T-helper 1 cell treated with Interleukin-12 subunit alpha and Interleukin-12 subunit beta and Interleukin-4 antibody, amounts not matched to agents 30 μg/mL and 1 μg/mL, for 36 hours (primary cell): ENCODE results near the gene PRKN.
"Not testable (repeated sequence)": the region's sequence is repeated elsewhere in the genome, so short reads cannot be mapped to it uniquely, and the experiment has no call there.

Experiments used
- H3K27ac Mint-ChIP-seq: one replicate; pipeline ENCODE4 v1.8.0; 2021; ENCODE audit warnings: mild to moderate bottlenecking, mixed read lengths
- H3K27me3 Mint-ChIP-seq: one replicate; pipeline ENCODE4 v1.8.0; 2021; ENCODE audit warnings: low read depth, mixed read lengths
- H3K36me3 Mint-ChIP-seq: one replicate; pipeline ENCODE4 v1.8.0; 2021; ENCODE audit warnings: low read depth, mixed read lengths
- H3K4me1 Mint-ChIP-seq: one replicate; pipeline ENCODE4 v1.8.0; 2021; ENCODE audit warnings: low read depth, mixed read lengths
- H3K4me3 Mint-ChIP-seq: one replicate; pipeline ENCODE4 v1.8.0; 2021; ENCODE audit warnings: mild to moderate bottlenecking, moderate library complexity, mixed read lengths
- H3K9me3 Mint-ChIP-seq: one replicate; pipeline ENCODE4 v1.8.0; 2021; ENCODE audit warnings: mixed read lengths

PRKN gene

DNA sequence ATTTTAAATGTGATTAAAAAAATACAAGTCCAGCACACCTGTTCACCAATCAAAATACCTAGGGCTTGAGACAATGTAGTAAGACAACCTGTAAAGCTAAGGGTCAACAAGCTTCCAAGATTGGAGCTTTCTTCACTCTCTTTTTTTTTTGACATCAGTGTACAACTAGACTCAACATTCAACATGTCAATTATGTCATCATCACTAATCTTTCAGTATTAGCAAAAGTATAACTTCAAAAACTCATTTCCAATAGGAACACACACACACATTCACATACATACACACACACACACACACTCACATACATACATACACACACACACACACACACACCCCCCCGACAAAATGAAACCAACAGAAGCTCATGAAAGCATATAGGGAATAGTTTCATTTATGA, 26.0 kb downstream of the PRKN start:
- Mint-ChIP-seq H3K9me3 (no peaks in the 10 kb centered on the region), H3K27ac (no peak overlapping the region), H3K27me3 (no peaks in the 10 kb centered on the region), H3K4me3 (no peak overlapping the region), H3K4me1 (no peaks in the 10 kb centered on the region), H3K36me3 (no peaks in the 10 kb centered on the region)

DNA sequence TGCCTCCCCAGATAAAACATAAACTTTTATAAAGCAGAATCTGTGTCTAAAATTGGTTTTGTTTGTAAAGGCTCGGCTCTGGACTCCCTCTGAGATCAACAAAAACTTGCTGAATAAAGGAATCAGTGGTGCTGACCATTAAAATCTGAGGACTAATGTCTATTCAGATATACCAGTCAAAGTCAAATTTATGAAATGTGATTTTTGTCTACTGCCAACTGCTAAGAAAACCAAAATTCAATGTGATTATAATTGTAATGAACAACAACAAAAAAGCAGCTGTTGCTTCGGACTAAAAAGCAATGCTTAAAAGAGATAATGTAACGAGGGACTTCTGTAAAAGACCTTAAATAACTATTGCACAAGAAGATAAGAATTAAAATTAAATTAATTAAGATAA, 26.6 kb downstream of the PRKN start:
- Mint-ChIP-seq H3K27me3 (no peaks in the 10 kb centered on the region), H3K9me3 (no peaks in the 10 kb centered on the region), H3K4me3 (no peak overlapping the region), H3K36me3 (no peaks in the 10 kb centered on the region), H3K4me1 (no peaks in the 10 kb centered on the region), H3K27ac (no peak overlapping the region)

DNA sequence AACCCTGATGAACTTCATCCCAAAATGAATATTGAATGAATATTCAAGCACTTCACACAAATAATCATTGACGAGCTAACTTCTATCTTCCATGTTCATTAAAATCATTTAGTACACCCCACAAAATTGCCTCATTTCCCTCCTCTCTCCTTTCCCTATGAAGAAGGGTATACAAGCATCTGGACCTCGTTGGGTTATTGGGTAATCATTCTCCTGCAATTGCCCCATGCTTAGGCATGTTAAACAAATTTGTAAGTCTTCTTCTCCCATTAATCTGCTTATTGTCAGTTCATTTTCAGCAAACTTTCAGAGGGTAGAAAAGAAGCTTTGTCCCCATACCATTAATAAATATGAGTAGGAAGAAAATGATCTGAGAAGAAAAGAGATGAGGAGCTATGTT, 27.6 kb downstream of the PRKN start:
- no peak overlapping the region for H3K27ac Mint-ChIP-seq
- H3K4me1 Mint-ChIP-seq, result no peaks in the 10 kb centered on the region
- no peaks in the 10 kb centered on the region for H3K36me3 Mint-ChIP-seq
- H3K27me3 Mint-ChIP-seq, result no peaks in the 10 kb centered on the region
- no peaks in the 10 kb centered on the region for H3K9me3 Mint-ChIP-seq
- no peak overlapping the region for H3K4me3 Mint-ChIP-seq

DNA sequence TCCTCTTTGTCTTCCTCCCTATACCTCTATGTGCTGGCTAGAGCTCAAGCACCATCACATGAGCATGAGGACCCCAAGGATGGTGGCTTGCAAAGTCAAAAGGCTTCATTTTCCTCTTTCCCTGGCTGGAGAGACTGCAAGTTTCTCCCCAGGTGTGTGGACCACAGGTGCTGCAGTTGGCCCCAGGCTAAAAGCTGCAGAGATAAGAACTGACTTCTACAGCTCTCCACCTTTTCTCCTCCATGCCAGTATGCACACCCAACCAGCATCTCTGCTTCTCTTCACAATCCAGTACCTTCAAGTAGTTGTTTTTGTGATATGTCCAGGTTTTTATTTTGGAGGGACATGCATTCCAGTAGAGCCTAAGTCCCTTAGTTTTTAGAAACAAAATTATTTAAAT, 29.1 kb downstream of the PRKN start:
- no peak overlapping the region for H3K4me3 Mint-ChIP-seq
- H3K27ac Mint-ChIP-seq, result no peak overlapping the region
- no peaks in the 10 kb centered on the region for H3K36me3 Mint-ChIP-seq
- H3K4me1 Mint-ChIP-seq, result no peaks in the 10 kb centered on the region
- H3K9me3 Mint-ChIP-seq, result no peaks in the 10 kb centered on the region
- H3K27me3 Mint-ChIP-seq, result no peaks in the 10 kb centered on the region

DNA sequence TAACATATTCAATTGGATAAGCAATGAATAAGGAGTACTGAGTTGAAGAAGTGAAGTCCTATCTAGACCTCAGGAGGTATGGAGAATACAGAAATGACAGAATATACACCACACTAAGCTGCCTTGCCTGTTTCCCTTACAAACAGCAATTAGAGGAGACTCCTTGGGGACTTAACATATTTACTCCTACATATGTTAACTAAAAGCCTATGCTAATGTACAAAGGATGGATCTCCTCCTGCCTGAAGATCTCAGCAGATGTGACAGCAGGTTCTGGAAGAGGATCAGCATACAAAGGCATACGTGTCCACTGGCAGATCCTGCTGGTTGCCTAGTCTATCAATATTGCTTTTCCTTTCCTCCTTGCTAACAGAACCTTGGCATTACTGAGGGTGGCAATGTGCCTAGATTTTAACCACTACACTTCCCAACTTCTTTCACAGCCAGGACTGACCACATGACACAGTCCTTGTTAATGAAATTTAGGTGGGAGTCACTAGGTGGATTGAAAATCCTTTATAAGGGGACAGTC, 29.6 kb downstream of the PRKN start:
- Mint-ChIP-seq H3K27me3 (no peaks in the 10 kb centered on the region), H3K4me3 (no peak overlapping the region), H3K4me1 (no peaks in the 10 kb centered on the region), H3K27ac (no peak overlapping the region), H3K36me3 (no peaks in the 10 kb centered on the region), H3K9me3 (no peaks in the 10 kb centered on the region)

DNA sequence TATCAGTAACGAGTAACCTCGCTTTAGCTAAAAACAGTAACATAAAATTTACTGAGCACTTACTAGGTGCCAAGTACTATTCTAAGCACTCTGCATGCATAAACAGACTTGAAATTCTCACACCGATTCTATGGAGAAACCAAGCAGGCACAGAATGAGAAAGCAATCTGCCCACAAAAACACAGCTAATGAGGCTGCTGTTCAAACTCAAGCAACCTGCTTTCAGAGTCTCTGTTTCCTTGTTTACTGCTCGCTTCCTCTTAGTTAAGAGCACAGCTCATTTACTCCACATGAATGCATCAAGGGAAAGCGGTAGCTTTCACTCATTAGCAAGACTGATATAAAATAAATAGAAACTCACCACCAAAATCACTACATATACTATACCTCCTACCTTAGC, 37.4 kb downstream of the PRKN start:
- H3K27me3 Mint-ChIP-seq, result no peaks in the 10 kb centered on the region
- no peak overlapping the region for H3K4me3 Mint-ChIP-seq
- H3K36me3 Mint-ChIP-seq, result no peaks in the 10 kb centered on the region
- H3K4me1 Mint-ChIP-seq, result no peaks in the 10 kb centered on the region
- no peaks in the 10 kb centered on the region for H3K9me3 Mint-ChIP-seq
- no peak overlapping the region for H3K27ac Mint-ChIP-seq

DNA sequence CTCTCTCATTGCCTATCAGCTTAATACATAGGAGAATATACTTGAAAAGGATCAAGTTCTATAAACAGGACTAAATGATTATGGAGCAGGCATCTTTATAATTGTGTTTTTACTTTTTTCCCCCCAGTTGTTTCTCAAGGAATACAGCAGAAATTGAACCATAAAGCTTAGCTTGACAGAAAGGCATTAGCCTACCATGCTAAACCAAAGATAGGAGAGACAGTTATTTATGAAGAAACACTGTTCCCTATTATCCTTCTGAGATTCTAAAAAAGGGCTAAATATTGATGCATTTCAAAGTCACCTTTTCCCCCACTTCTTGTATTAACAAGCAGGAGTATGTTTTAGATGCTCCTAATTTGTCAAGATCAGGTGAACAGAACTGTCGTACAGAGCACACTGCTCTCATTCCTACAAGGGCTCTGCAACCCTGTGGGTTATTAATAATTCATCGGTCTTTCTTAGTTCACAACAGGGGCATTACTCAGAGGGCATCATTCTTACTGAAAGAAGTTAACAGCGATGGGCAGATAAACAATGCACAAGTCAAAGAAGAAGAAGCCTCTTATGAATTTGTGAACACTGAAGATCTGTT, 38.7 kb downstream of the PRKN start:
- H3K36me3 Mint-ChIP-seq, result no peaks in the 10 kb centered on the region
- no peak overlapping the region for H3K4me3 Mint-ChIP-seq
- no peaks in the 10 kb centered on the region for H3K9me3 Mint-ChIP-seq
- no peak overlapping the region for H3K27ac Mint-ChIP-seq
- H3K27me3 Mint-ChIP-seq, result no peaks in the 10 kb centered on the region
- no peaks in the 10 kb centered on the region for H3K4me1 Mint-ChIP-seq

DNA sequence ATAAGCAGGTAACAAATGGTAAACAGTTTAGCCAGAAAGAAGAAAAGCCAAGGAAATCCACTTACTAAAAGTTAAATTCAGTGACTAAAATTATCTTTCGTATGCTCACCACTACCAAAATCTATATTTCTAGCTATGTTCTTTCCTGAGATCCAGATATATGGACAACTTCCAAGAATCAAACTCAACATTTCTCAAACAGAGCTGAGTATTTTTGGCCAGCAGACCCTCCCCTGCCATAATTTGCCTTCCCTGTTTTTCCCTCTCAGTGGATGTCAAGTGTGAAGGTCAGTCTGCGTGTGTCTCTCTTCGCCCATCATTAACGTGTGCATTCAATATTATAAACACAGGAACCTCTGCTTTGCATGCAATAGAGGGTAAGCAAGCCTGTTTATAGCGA, 42.0 kb downstream of the PRKN start:
- no peaks in the 10 kb centered on the region for H3K4me1 Mint-ChIP-seq
- H3K4me3 Mint-ChIP-seq, result no peak overlapping the region
- no peaks in the 10 kb centered on the region for H3K27me3 Mint-ChIP-seq
- H3K36me3 Mint-ChIP-seq, result no peaks in the 10 kb centered on the region
- H3K27ac Mint-ChIP-seq, result no peak overlapping the region
- H3K9me3 Mint-ChIP-seq, result no peaks in the 10 kb centered on the region

DNA sequence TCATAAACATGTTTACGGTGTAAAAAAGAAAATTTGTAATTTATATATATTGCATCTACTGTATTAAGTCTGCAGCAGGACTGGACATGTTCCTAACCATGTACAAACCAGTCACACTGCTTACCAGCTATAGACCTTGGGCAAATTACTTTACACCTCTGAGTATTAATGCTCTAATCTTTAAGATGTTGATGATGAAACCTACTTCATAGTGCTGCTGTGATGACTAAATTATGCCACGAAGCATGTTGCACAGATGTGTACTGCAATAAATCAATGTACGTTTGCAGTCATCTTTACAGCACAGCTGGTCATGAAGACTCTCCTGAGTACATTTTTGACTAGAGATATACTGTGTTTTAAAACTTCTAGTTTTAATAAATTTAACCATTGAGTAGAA, 42.6 kb downstream of the PRKN start:
- H3K4me1 Mint-ChIP-seq, result no peaks in the 10 kb centered on the region
- no peaks in the 10 kb centered on the region for H3K27me3 Mint-ChIP-seq
- no peak overlapping the region for H3K27ac Mint-ChIP-seq
- H3K9me3 Mint-ChIP-seq, result no peaks in the 10 kb centered on the region
- H3K4me3 Mint-ChIP-seq, result no peak overlapping the region
- no peaks in the 10 kb centered on the region for H3K36me3 Mint-ChIP-seq

DNA sequence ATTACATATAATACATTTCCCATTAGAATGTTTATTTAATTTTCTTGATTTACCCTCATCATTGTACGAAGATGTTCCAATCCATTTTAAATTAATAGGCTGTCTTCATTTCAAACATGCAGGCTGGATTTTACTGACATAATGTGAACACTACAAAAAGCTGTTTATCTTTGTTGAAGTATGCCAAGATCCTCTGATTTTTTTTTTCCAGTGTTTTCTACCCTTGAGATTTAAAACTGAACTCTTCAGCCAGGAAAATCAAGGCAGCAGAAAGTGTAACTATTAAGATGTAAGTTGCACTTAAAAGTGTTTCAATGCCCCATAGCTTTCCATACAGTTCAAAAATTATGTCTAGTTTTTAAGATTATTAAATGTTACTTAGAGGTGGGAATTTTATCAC, 43.5 kb downstream of the PRKN start:
- Mint-ChIP-seq H3K4me1 (no peaks in the 10 kb centered on the region), H3K4me3 (no peak overlapping the region), H3K27me3 (no peaks in the 10 kb centered on the region), H3K27ac (no peak overlapping the region), H3K36me3 (no peaks in the 10 kb centered on the region), H3K9me3 (no peaks in the 10 kb centered on the region)

DNA sequence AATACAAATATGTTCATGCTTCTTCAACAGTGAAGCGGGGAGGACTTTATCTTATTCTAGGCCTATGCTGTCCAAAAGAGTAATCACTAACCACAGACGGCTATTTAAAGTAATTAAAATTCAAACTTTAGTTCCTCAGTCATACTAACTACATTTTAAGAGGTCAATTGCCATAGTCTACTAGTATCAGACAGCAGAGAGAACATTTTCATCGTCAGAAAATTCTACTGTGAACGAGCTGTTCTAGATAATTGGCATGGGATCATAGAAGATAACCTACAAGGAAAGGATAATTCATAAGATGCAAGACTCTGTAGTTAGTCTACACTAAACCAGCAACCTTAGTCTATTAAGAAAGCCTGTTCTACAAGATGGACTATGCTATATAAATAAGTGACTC, 44.4 kb downstream of the PRKN start:
- Mint-ChIP-seq H3K36me3 (no peaks in the 10 kb centered on the region), H3K27ac (no peak overlapping the region), H3K9me3 (no peaks in the 10 kb centered on the region), H3K4me3 (no peak overlapping the region), H3K27me3 (no peaks in the 10 kb centered on the region), H3K4me1 (no peaks in the 10 kb centered on the region)

DNA sequence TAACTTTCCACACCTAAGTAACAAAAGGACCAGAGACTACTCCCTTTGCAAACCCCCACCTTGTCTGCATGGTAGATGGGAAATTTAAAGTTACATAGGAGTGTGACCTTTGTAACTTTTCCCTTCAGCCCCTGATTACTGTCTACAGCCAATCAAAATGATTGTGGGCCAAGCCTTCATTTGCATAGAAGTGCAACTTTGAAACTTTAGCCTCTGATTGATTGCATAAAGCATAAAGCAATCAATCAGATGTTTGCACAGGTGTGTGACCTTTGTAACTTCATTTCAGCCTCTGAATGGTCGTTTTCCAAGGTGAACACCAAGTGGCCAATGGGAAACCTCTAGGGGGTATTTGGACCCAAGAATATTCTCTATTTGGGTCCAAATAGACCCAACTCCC, 46.1 kb downstream of the PRKN start:
- Mint-ChIP-seq H3K27ac (no peak overlapping the region), H3K9me3 (no peaks in the 10 kb centered on the region), H3K36me3 (no peaks in the 10 kb centered on the region), H3K4me3 (no peak overlapping the region), H3K4me1 (no peaks in the 10 kb centered on the region), H3K27me3 (no peaks in the 10 kb centered on the region)

DNA sequence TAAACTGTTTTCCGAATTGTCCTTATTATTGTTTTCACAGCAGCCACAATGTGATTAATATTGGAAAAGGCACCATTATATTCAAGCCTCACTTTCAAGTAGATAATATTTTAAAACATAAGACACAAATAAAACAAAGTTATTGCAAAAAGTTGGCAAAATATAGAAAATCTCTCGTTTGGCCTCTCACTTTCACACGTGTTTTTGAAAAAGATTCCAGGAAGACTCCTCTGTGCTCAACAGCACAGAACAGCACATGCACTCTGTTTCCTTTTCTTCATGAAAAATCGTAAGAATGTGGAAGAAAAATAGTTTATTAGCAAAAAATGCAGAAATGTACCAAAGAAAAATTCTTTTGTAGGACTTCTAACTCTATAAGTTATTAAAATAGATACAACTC, 46.7 kb downstream of the PRKN start:
- no peaks in the 10 kb centered on the region for H3K27me3 Mint-ChIP-seq
- H3K36me3 Mint-ChIP-seq, result no peaks in the 10 kb centered on the region

DNA sequence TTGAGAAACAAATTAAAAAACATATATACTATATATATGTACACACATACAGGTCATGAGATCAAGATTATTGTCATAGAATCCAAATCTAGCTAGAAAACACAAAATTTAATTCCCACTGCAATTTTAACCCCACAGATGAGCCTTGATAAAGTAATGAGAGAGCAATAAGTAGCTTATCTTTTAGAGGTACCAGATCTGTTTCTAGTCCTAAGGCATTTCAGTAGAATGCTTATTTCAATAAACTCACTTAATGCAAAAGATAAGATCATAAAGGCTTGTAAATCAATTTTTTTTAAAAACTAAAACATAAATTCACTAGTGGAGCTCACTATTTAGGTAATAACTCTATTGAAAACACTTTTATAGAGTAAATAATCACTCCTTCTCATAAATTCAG, 47.2 kb downstream of the PRKN start:
- no peak overlapping the region for H3K4me3 Mint-ChIP-seq
- H3K4me1 Mint-ChIP-seq, result no peaks in the 10 kb centered on the region
- no peaks in the 10 kb centered on the region for H3K9me3 Mint-ChIP-seq
- H3K27me3 Mint-ChIP-seq, result no peaks in the 10 kb centered on the region
- H3K27ac Mint-ChIP-seq, result no peak overlapping the region
- no peaks in the 10 kb centered on the region for H3K36me3 Mint-ChIP-seq

More for the DNA sequence above, 46.7 kb downstream of the PRKN start:
- no peaks in the 10 kb centered on the region for H3K9me3 Mint-ChIP-seq
- H3K27ac Mint-ChIP-seq, result no peak overlapping the region
- H3K4me3 Mint-ChIP-seq, result no peak overlapping the region
- no peaks in the 10 kb centered on the region for H3K4me1 Mint-ChIP-seq

DNA sequence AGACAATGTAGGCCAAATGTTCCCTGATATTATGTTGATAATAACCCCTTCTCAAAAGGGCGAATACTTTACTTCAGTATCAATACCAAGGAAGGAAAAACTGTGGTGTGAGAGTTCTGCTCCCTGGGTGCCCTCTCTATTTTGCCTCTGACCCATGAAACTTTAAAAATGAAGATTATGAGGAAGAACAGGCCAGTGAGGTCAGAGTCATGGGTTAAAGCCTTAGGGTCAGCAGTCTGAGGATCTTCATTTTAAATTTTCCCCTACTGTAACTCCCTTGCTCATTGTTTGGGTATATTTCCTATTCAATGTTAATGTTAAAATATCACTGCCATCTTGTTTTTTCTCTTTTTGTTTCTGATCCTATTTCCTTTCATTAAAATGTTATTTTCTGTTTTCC, 47.9 kb downstream of the PRKN start:
- H3K4me3 Mint-ChIP-seq, result no peak overlapping the region
- no peaks in the 10 kb centered on the region for H3K27me3 Mint-ChIP-seq

DNA sequence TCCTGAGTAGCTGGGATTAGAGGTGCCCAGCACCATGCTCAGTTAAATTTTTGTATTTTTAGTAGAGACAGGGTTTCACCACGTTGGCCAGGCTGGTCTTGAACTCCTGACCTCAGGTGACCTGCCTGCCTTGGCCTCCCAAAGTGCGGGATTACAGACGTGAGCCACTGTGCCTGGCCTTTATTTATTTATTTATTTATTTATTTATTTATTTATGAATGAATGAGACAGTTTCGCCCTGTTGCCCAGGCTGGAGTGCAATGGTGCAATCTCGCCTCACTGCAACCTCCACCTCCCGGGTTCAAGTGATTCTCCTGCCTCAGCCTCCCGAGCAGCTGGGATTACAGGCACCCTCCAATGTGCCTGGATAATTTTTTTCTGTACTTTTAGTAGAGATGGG, 48.7 kb downstream of the PRKN start:
- H3K4me1 Mint-ChIP-seq, H3K36me3 Mint-ChIP-seq, H3K27ac Mint-ChIP-seq, H3K9me3 Mint-ChIP-seq, H3K4me3 Mint-ChIP-seq, H3K27me3 Mint-ChIP-seq: not testable (repeated sequence)

More for the DNA sequence above, 47.9 kb downstream of the PRKN start:
- Mint-ChIP-seq H3K36me3 (no peaks in the 10 kb centered on the region), H3K4me1 (no peaks in the 10 kb centered on the region), H3K9me3 (no peaks in the 10 kb centered on the region), H3K27ac (no peak overlapping the region)
